HG02938 (cell line): ENCODE data around the gene SYNJ2.
A peak's percentile ranks its signal among the peaks of the same experiment; 100 is the strongest.
"Not testable (repeated sequence)": the region's sequence is repeated elsewhere in the genome, so short reads cannot be mapped to it uniquely, and the experiment has no call there.

ENCODE experiments used
- ATAC-seq: cut with Tn5 transposase; IDR thresholded peaks from one replicate; pipeline ENCODE4 v1.9.1; 2021; ENCODE audit warnings: mild to moderate bottlenecking, moderate library complexity; ENCODE audit not compliant: unreplicated experiment

The SYNJ2 gene

GRCh38 chr6:157981395-157982101 is at the start of gene SYNJ2:
TSS of gene SYNJ2 (plus strand) at chr6:157981863. CDS start at chr6:157981962, 99 bp downstream.
- ATAC-seq: peak; percentile 70

- ATAC-seq: no peak
Measured at GRCh38 chr6:157935786-157936185, 45.9 kb upstream of the SYNJ2 start.

- ATAC-seq: no peak
Measured at GRCh38 chr6:157937318-157937717, 44.3 kb upstream of the SYNJ2 start.

GRCh38 chr6:157937916-157938315 is 43.7 kb upstream of the SYNJ2 start:
- no peak for ATAC-seq

GRCh38 chr6:157940375-157941036 is 41.2 kb upstream of the SYNJ2 start:
- ATAC-seq: not testable (repeated sequence)

- ATAC-seq: no peak
Measured at GRCh38 chr6:157941101-157941863, 40.4 kb upstream of the SYNJ2 start.

GRCh38 chr6:157942351-157942750 is 39.3 kb upstream of the SYNJ2 start:
- no peak for ATAC-seq

- ATAC-seq: no peak
Measured at GRCh38 chr6:157943249-157943963, 38.3 kb upstream of the SYNJ2 start.

GRCh38 chr6:157943964-157944283 is 37.7 kb upstream of the SYNJ2 start:
- no peak for ATAC-seq

- ATAC-seq: no peak
Measured at GRCh38 chr6:157944983-157945931, 36.4 kb upstream of the SYNJ2 start.

- no peak for ATAC-seq
Measured at GRCh38 chr6:157946053-157946617, 35.5 kb upstream of the SYNJ2 start.

GRCh38 chr6:157946865-157947532 is 34.7 kb upstream of the SYNJ2 start:
- no peak for ATAC-seq

- ATAC-seq: not testable (repeated sequence)
Measured at GRCh38 chr6:157950899-157951298, 30.8 kb upstream of the SYNJ2 start.

- no peak for ATAC-seq
Measured at GRCh38 chr6:157951828-157952227, 29.8 kb upstream of the SYNJ2 start.

- ATAC-seq: no peak
Measured at GRCh38 chr6:157952861-157953351, 28.8 kb upstream of the SYNJ2 start.

- no peak for ATAC-seq
Measured at GRCh38 chr6:157953580-157954091, 28.0 kb upstream of the SYNJ2 start.

- ATAC-seq: no peak
Measured at GRCh38 chr6:157954150-157955117, 27.2 kb upstream of the SYNJ2 start.

- ATAC-seq: no peak
Measured at GRCh38 chr6:157955675-157956074, 26.0 kb upstream of the SYNJ2 start.
